Sigmoid colon (tissue), 7 donors: ENCODE measurements around the gene CNEP1R1. TPM values are rescaled to one million over a fixed set of nuclear protein-coding genes. Genes with fewer than 3 reads are reported as not detected.
A peak's percentile ranks its signal among the peaks of the same experiment; 100 is the strongest.

ENCODE experiments used
- DNase-seq: peaks from one replicate; pipeline ENCODE4 v3.0.0-alpha.2; 2019
- H3K27ac ChIP-seq, 4 donors: fragments of 200-600 bp; sonication (generic); one replicate each; pipeline ENCODE4 v1.5.1; 2016 to 2019; ENCODE audit warnings: mild to moderate bottlenecking in 1 of 4
- H3K27me3 ChIP-seq, 3 donors: fragments of 200-600 bp; sonication (generic); one replicate each; pipeline ENCODE4 v1.5.1; 2019; ENCODE audit warnings: mild to moderate bottlenecking in 1 of 3
- H3K36me3 ChIP-seq, 4 donors: fragments of 200-600 bp; sonication (generic); one replicate each; pipeline ENCODE4 v1.5.1; 2016 to 2019
- H3K4me1 ChIP-seq, 4 donors: fragments of 200-600 bp; sonication (generic); one replicate each; pipeline ENCODE4 v1.5.1; 2017 to 2019
- H3K4me3 ChIP-seq, 4 donors: fragments of 200-600 bp; sonication (generic); one replicate each; pipeline ENCODE4 v1.5.1; 2017 to 2019; ENCODE audit warnings: mild to moderate bottlenecking in 2 of 4, moderate library complexity in 1 of 4
- H3K9me3 ChIP-seq, 4 donors: fragments of 200-600 bp in 3 of 4; sonication (generic) in 3 of 4; one replicate each; pipeline versions ENCODE4 v1.5.1 to v1.6.1; 2013 to 2019
- CTCF ChIP-seq, 4 experiments: fragments of 450-650 bp in 3 of 4; fragments of 200-600 bp in 1 of 4; IDR thresholded peaks; one replicate each; pipeline ENCODE4 v1.5.1; 2016 to 2019; ENCODE audit warnings: antibody characterized with exemption in 4 of 4, mild to moderate bottlenecking in 3 of 4, moderate library complexity in 2 of 4
- EP300 ChIP-seq, 4 donors: sonication (generic); formaldehyde crosslinking; IDR thresholded peaks; one replicate each; pipeline ENCODE4 v1.6.1; 2017; ENCODE audit warnings: antibody characterized with exemption in 4 of 4
- POLR2A ChIP-seq, 2 donors: fragments of 450-650 bp; IDR thresholded peaks; one replicate each; pipeline ENCODE4 v1.6.1; 2016; ENCODE audit warnings: antibody characterized with exemption in 2 of 2, mild to moderate bottlenecking in 2 of 2, moderate library complexity in 2 of 2
- POLR2AphosphoS5 ChIP-seq, 4 donors: sonication (generic); formaldehyde crosslinking; IDR thresholded peaks; one replicate each; pipeline ENCODE4 v1.6.1; 2017; ENCODE audit warnings: antibody characterized with exemption in 4 of 4
- WGBS, 2 donors: extraction: QIAGEN DNeasy Blood & Tissue Kit; methylation state at CpG; one replicate each; pipeline ENCODE4 v1.1.7; 2013; 5-methylcytosine and 5-hydroxymethylcytosine counted together
- intact Hi-C: fragments of 100-400 bp; cut with DNase I; formaldehyde crosslinking; loops from one replicate; pipeline ENCODE4 v1.15.1; 2023
- polyA plus RNA-seq, 3 donors: library from polyadenylated mRNA; stranded (reverse); fragments of 200-250 nt; gene quantifications; one replicate each; pipeline ENCODE4 v1.2.3, GENCODE V29; 2013
- total RNA-seq, 4 donors: library from RNA; depleted of rRNA; stranded (reverse); fragments of >200 nt; gene quantifications; one replicate each; pipeline ENCODE4 v1.1.0, GENCODE V29; 2016
- donor health status: healthy with polysubstance abuse.
- donor health status: Bipolar disorder and iron deficiency.
- donor health status: healthy.

CNEP1R1 gene
- total and polyA plus RNA-seq, 7 donors, result 6.5 to 18.9 (median 10.9) TPM

- 44 to 50% methylated on average over 4 of the region's 4 CpGs for WGBS, 2 donors
- intact Hi-C loops, result loop anchor here (2.0 to 10.0 kb wide), 5 partner anchors 129 to 784 kb away; partner anchors contain the start of genes BRD7, NKD1 and TENT4B
Observed at GRCh38 chr16:50023641-50024040, 1.4 kb upstream of the CNEP1R1 start.

GRCh38 chr16:50024207-50024606 lies 818 bp upstream of the CNEP1R1 start:
- Histone ChIP-seq H3K9me3 (no peaks in the 10 kb centered on the region), H3K27ac (no peak overlapping the region), H3K27me3 (no peaks in the 10 kb centered on the region), H3K4me3 (no peak overlapping the region), H3K36me3 (peaks cover 0 to 3% (median 0%) of the 10 kb centered on the region in 4 donors), H3K4me1 (peaks cover 0 to 35% (median 21%) of the 10 kb centered on the region in 4 donors)
- no peak for DNase-seq
- intact Hi-C loops, result loop anchor here (2.0 to 10.0 kb wide), 5 partner anchors 129 to 783 kb away; partner anchors contain the start of genes BRD7, NKD1 and TENT4B
- TF ChIP-seq POLR2A (IDR thresholded peaks at IDR 0.05) (no peak), EP300 (IDR thresholded peaks at IDR 0.05) (no peak), CTCF (IDR thresholded peaks at IDR 0.05) (no peak), POLR2AphosphoS5 (IDR thresholded peaks at IDR 0.05) (no peak)
- 67 to 85% methylated on average over 11 of the region's 11 CpGs for WGBS, 2 donors

More at GRCh38 chr16:50023641-50024040, 1.4 kb upstream of the CNEP1R1 start:
- H3K36me3 ChIP-seq, result no peaks in the 10 kb centered on the region
- no peaks in the 10 kb centered on the region for H3K27me3 ChIP-seq
- no peak for TF ChIP-seq POLR2AphosphoS5 (IDR thresholded peaks at IDR 0.05)
- no peak for TF ChIP-seq POLR2A (IDR thresholded peaks at IDR 0.05)
- TF ChIP-seq EP300 (IDR thresholded peaks at IDR 0.05), result no peak
- TF ChIP-seq CTCF (IDR thresholded peaks at IDR 0.05), result no peak
- H3K27ac ChIP-seq, result no peak overlapping the region
- H3K4me1 ChIP-seq, result peaks cover 0 to 30% (median 21%) of the 10 kb centered on the region in 4 donors
- no peaks in the 10 kb centered on the region for H3K9me3 ChIP-seq
- H3K4me3 ChIP-seq, result no peak overlapping the region
- DNase-seq, result no peak

- peak overlapping the region; percentile 84 to 91 (median 88) for H3K27ac ChIP-seq
- peak overlapping the region; percentile 89 to 100 (median 100) for H3K4me3 ChIP-seq
- no peak for TF ChIP-seq CTCF (IDR thresholded peaks at IDR 0.05)
- H3K36me3 ChIP-seq, result peaks cover 0 to 16% (median 0%) of the 10 kb centered on the region in 4 donors
- peaks cover 0 to 35% (median 21%) of the 10 kb centered on the region in 4 donors for H3K4me1 ChIP-seq
- no peaks in the 10 kb centered on the region for H3K27me3 ChIP-seq
- H3K9me3 ChIP-seq, result no peaks in the 10 kb centered on the region
- intact Hi-C loops, result loop anchor here (1.0 to 10.0 kb wide), 6 partner anchors 41 to 639 kb away; partner anchors contain the start of genes BRD7, NKD1 and TENT4B
- 0% methylated on average over 17 of the region's 17 CpGs for WGBS, 2 donors
- no peak for DNase-seq
Observed at GRCh38 chr16:50025537-50025931, 509 bp downstream of the CNEP1R1 start.

- DNase-seq, result no peak
- Histone ChIP-seq H3K36me3 (peaks cover 0 to 39% (median 0%) of the 10 kb centered on the region in 4 donors), H3K4me1 (peaks cover 0 to 35% (median 21%) of the 10 kb centered on the region in 4 donors), H3K4me3 (no peak overlapping the region), H3K9me3 (no peaks in the 10 kb centered on the region), H3K27ac (no peak overlapping the region), H3K27me3 (no peaks in the 10 kb centered on the region)
- TF ChIP-seq EP300 (IDR thresholded peaks at IDR 0.05) (no peak), POLR2A (IDR thresholded peaks at IDR 0.05) (no peak), POLR2AphosphoS5 (IDR thresholded peaks at IDR 0.05) (no peak), CTCF (IDR thresholded peaks at IDR 0.05) (no peak)
- intact Hi-C loops, result loop anchor here (10.0 kb wide), 1 partner anchor 517 kb away; the partner anchor contains the start of gene NKD1
- 97 to 98% methylated on average over 5 of the region's 5 CpGs for WGBS, 2 donors
Observed at GRCh38 chr16:50027829-50028228, 2.8 kb downstream of the CNEP1R1 start.
